Measurements from ENCODE around the gene LSM5. TPM values are rescaled to one million over a fixed set of nuclear protein-coding genes. Genes with fewer than 3 reads are reported as not detected.

LSM5 gene
- total RNA-seq, result 10 to 100 TPM; 10.1 to 35.3 (median 20.2) TPM

DNA sequence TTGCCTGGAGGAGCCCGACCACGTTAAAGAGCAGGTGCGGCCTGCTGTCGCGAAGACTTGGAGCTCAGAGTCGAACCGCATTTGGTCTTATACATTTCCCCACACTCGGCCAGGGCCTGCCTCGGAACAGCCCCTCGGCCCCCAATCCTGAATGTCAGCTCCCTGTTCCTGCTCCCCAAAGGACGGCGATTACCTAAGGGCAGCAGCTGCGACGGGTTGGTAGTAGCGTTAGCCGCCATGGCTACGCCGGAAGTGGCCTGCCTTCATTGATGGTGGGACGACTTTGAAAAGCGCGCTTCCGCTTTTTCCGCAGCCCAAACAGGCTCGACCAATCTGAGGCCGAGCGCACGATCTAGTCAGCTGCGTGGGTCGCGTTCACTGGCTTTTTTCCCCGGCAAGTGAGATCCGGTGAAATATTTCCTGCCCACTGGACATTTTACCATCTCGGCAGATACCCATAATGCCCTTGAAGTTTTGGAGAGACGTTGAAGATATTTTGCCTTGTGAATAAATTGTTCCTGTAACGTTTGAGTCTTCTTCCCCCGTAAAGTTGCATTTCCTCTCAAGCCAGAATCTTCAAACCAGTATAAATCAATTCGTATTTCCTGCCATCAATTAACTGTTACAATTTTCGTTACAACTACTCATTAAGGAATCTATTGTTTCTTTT lies at the start of gene LSM5:
TSS of gene LSM5 (minus strand) at position 254 of the 670 bp plus-strand sequence. CDS start at position 239, 15 bp downstream.
- ATAC-seq, result peak; percentile 85
- TF ChIP-seq POLR2A (IDR thresholded peaks at IDR 0.05) (no peak), POLR2AphosphoS5 (IDR thresholded peaks at IDR 0.05) (peak; percentile 59)
- Histone ChIP-seq H3K36me3 (peaks cover 0 to 25% of the 10 kb centered on the region in 2 donors), H3K27ac (peak within 1 kb of the TSS; percentile 79 to 87 (median 84)), H3K9me3 (no peaks in the 10 kb centered on the region), H3K4me1 (peaks cover 0 to 29% (median 11%) of the 10 kb centered on the region in 3 donors), H3K4me3 (peak within 1 kb of the TSS; percentile 59 to 64), H3K27me3 (no peaks in the 10 kb centered on the region)
- WGBS, 2 donors (ENCODE audit: low coverage in 1 of 2), result 0% methylated on average over 7 to 14 of the region's 38 CpGs

DNA sequence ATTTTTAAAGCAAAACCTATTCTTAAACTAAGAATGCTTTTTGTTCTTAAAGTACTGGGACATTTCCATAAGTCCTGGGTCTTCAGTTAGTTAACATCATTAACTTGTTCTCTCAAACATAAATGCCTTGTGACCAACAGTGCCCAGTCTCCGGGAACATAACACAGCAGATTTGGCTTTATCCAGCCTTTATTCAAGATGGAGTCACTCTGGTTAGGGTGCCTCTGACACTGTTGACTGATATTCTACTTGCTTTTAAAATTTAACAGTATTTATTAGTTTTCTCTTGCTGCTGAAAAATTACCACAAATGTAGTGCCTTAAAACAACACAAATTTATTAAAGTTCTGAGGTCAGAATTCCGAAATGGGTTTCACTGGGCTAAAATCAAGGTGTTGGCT lies 49.2 kb upstream of the LSM5 start:
- H3K36me3 ChIP-seq, result peaks cover 0 to 15% of the 10 kb centered on the region in 2 donors
- H3K27me3 ChIP-seq, result no peaks in the 10 kb centered on the region
- H3K27ac ChIP-seq, result no peak overlapping the region
- H3K4me1 ChIP-seq, result peaks cover 0 to 11% (median 5%) of the 10 kb centered on the region in 3 donors
- TF ChIP-seq EP300 (IDR thresholded peaks at IDR 0.05), result no peak
- TF ChIP-seq POLR2AphosphoS5 (IDR thresholded peaks at IDR 0.05), result no peak
- TF ChIP-seq, protein P1, sequence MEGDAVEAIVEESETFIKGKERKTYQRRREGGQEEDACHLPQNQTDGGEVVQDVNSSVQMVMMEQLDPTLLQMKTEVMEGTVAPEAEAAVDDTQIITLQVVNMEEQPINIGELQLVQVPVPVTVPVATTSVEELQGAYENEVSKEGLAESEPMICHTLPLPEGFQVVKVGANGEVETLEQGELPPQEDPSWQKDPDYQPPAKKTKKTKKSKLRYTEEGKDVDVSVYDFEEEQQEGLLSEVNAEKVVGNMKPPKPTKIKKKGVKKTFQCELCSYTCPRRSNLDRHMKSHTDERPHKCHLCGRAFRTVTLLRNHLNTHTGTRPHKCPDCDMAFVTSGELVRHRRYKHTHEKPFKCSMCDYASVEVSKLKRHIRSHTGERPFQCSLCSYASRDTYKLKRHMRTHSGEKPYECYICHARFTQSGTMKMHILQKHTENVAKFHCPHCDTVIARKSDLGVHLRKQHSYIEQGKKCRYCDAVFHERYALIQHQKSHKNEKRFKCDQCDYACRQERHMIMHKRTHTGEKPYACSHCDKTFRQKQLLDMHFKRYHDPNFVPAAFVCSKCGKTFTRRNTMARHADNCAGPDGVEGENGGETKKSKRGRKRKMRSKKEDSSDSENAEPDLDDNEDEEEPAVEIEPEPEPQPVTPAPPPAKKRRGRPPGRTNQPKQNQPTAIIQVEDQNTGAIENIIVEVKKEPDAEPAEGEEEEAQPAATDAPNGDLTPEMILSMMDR (IDR thresholded peaks at IDR 0.05), result no peak
- TF ChIP-seq POLR2A (IDR thresholded peaks at IDR 0.05), result no peak
- ATAC-seq, result no peak
- WGBS, 2 donors (ENCODE audit: low coverage in 1 of 2), result 96 to 98% methylated on average over 2 of the region's 2 CpGs
- H3K9me3 ChIP-seq, result no peaks in the 10 kb centered on the region
- H3K4me3 ChIP-seq, result no peak overlapping the region

DNA sequence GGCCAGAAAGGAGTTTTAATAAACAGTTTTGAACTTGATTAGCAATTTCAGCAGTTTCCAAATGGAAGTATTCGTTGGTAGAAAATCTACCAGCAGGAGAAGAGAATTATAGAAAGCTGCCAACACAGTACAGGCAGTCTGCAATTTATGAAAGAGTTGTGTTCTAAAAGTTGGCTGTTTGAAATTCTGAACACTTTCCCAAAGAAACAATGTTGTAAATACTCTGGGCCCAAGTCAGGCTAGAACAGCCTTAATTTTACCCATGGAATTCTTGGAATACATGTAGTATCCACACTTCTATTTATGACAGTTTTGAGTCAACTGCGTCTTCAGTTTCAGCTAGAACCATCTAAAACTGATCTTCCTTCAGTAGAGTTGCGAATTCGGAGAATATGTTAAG lies 47.6 kb upstream of the LSM5 start:
- no peaks in the 10 kb centered on the region for H3K27me3 ChIP-seq
- H3K9me3 ChIP-seq, result no peaks in the 10 kb centered on the region
- WGBS, 2 donors (ENCODE audit: low coverage in 1 of 2), result 74 to 82% methylated on average over 4 of the region's 4 CpGs
- TF ChIP-seq EP300 (IDR thresholded peaks at IDR 0.05) (no peak), POLR2A (IDR thresholded peaks at IDR 0.05) (no peak), POLR2AphosphoS5 (IDR thresholded peaks at IDR 0.05) (no peak)
- TF ChIP-seq, protein P1 (IDR thresholded peaks at IDR 0.05), result no peak
- H3K27ac ChIP-seq, result no peak overlapping the region
- peaks cover 0 to 11% (median 10%) of the 10 kb centered on the region in 3 donors for H3K4me1 ChIP-seq
- no peak for ATAC-seq
- no peak overlapping the region for H3K4me3 ChIP-seq
- peaks cover 0 to under 1% of the 10 kb centered on the region in 2 donors for H3K36me3 ChIP-seq

DNA sequence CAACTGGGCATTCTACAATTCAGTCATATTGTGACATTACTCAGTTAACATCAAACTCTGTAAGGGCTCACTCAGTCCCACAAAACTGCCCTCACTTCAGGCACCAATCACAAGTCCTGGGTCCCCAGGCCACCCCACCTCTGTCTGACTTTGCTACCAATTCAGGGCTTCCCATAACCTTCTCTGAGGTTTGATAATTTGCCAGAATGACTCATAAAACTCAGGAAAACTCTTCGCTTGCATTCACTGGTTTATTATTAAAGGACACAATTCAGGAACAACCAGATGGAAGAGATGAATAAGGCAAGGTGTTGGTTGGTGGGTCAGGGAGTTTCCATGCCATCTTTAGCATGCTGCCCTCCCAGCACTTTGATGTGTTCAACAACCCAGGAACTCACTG lies 46.4 kb upstream of the LSM5 start:
- Histone ChIP-seq H3K36me3 (peaks cover 0 to 3% of the 10 kb centered on the region in 2 donors), H3K27ac (no peak overlapping the region), H3K9me3 (no peaks in the 10 kb centered on the region), H3K27me3 (no peaks in the 10 kb centered on the region), H3K4me1 (peaks cover 0 to 19% (median 10%) of the 10 kb centered on the region in 3 donors), H3K4me3 (no peak overlapping the region)
- no peak for TF ChIP-seq POLR2A (IDR thresholded peaks at IDR 0.05)
- TF ChIP-seq EP300 (IDR thresholded peaks at IDR 0.05), result no peak
- no peak for TF ChIP-seq POLR2AphosphoS5 (IDR thresholded peaks at IDR 0.05)
- TF ChIP-seq, protein P1 (IDR thresholded peaks at IDR 0.05), result no peak
- 11 to 33% methylated on average over 1 of the region's 1 CpG for WGBS, 2 donors (ENCODE audit: low coverage in 1 of 2)
- no peak for ATAC-seq

- Histone ChIP-seq H3K4me1 (peaks cover 0 to 19% (median 10%) of the 10 kb centered on the region in 3 donors), H3K4me3 (no peak overlapping the region), H3K36me3 (peaks cover 0 to 5% of the 10 kb centered on the region in 2 donors), H3K9me3 (no peaks in the 10 kb centered on the region), H3K27me3 (no peaks in the 10 kb centered on the region), H3K27ac (no peak overlapping the region)
- 80 to 92% methylated on average over 1 to 2 of the region's 2 CpGs for WGBS, 2 donors (ENCODE audit: low coverage in 1 of 2)
- ATAC-seq, result no peak
- TF ChIP-seq POLR2A (IDR thresholded peaks at IDR 0.05), result no peak
- TF ChIP-seq, protein P1 (IDR thresholded peaks at IDR 0.05), result no peak
- TF ChIP-seq EP300 (IDR thresholded peaks at IDR 0.05), result no peak
These were observed 45.8 kb upstream of the LSM5 start for GRCh38 chr7:32536016-32536415.

Data from gastroesophageal sphincter (tissue), 4 donors.